HepG2 (cell line): ENCODE measurements around the gene DOCK4. TPM values are rescaled to one million over a fixed set of nuclear protein-coding genes. Genes with fewer than 3 reads are reported as not detected.

ENCODE experiments used
- CC2D1A ChIP-seq: sonication (generic); formaldehyde crosslinking; IDR thresholded peaks from 2 replicates; pipeline ENCODE4 v1.8.1; 2023; ENCODE audit warnings: mild to moderate bottlenecking, missing genetic modification reagents
- ESRRA ChIP-seq: sonication (generic); formaldehyde crosslinking; IDR thresholded peaks from 2 replicates; pipeline ENCODE4 v1.5.1; 2020; ENCODE audit warnings: mild to moderate bottlenecking, low read depth, missing genetic modification reagents
- FUBP1 ChIP-seq: sonication (generic); formaldehyde crosslinking; IDR thresholded peaks from 2 replicates; pipeline ENCODE4 v1.5.1; 2020; ENCODE audit warnings: missing genetic modification reagents, mild to moderate bottlenecking, borderline replicate concordance
- HINFP ChIP-seq: sonication (generic); formaldehyde crosslinking; IDR thresholded peaks from 2 replicates; pipeline ENCODE4 v1.4.0; 2020; ENCODE audit warnings: low read depth, mild to moderate bottlenecking, missing genetic modification reagents
- MAFG ChIP-seq: sonication (generic); formaldehyde crosslinking; IDR thresholded peaks from 2 replicates; pipeline ENCODE4 v1.5.1; 2020; ENCODE audit warnings: mild to moderate bottlenecking, missing genetic modification reagents
- NCOA5 ChIP-seq: sonication (generic); formaldehyde crosslinking; IDR thresholded peaks from 2 replicates; pipeline ENCODE4 v1.4.0; 2020; ENCODE audit warnings: missing genetic modification reagents
- PAXIP1 ChIP-seq: sonication (generic); formaldehyde crosslinking; conservative IDR thresholded peaks from 2 replicates; pipeline ENCODE4 v1.4.0; 2020; ENCODE audit warnings: mild to moderate bottlenecking, missing genetic modification reagents, moderate library complexity
- POLR2AphosphoS5 ChIP-seq: IDR thresholded peaks from 2 replicates; pipeline ENCODE4 v1.6.1; 2012; ENCODE audit warnings: low read depth, low read length
- SPEN ChIP-seq: sonication (generic); formaldehyde crosslinking; IDR thresholded peaks from 2 replicates; pipeline ENCODE4 v1.5.1; 2020; ENCODE audit warnings: low read depth, mild to moderate bottlenecking, missing genetic modification reagents
- TAF15 ChIP-seq: fragments of 200-400 bp; formaldehyde crosslinking; IDR thresholded peaks from one replicate; pipeline ENCODE4 v1.6.1; 2018; ENCODE audit warnings: mild to moderate bottlenecking, low read depth, low read length; ENCODE audit not compliant: poor library complexity, severe bottlenecking
- ZFP41 ChIP-seq: sonication (generic); formaldehyde crosslinking; IDR thresholded peaks from 2 replicates; pipeline ENCODE4 v1.4.0; 2020; ENCODE audit warnings: mild to moderate bottlenecking, missing genetic modification reagents, borderline replicate concordance
- ZNF142 ChIP-seq: sonication (generic); formaldehyde crosslinking; IDR thresholded peaks from 2 replicates; pipeline ENCODE4 v1.4.0; 2020; ENCODE audit warnings: missing genetic modification reagents
- ZNF589 ChIP-seq: sonication (generic); formaldehyde crosslinking; conservative IDR thresholded peaks from 2 replicates; pipeline ENCODE4 v1.8.0; 2022; ENCODE audit warnings: mild to moderate bottlenecking, moderate library complexity, missing genetic modification reagents
- ZNF615 ChIP-seq: sonication (generic); formaldehyde crosslinking; IDR thresholded peaks from 2 replicates; pipeline ENCODE4 v1.5.0; 2020; ENCODE audit warnings: mild to moderate bottlenecking, missing genetic modification reagents, borderline replicate concordance
- ZNF616 ChIP-seq: sonication (generic); formaldehyde crosslinking; IDR thresholded peaks from 2 replicates; pipeline ENCODE4 v1.5.0; 2020; ENCODE audit warnings: low read depth, mild to moderate bottlenecking, missing genetic modification reagents
- ZNF713 ChIP-seq: sonication (generic); formaldehyde crosslinking; IDR thresholded peaks from 2 replicates; pipeline ENCODE4 v1.4.0; 2020; ENCODE audit warnings: mild to moderate bottlenecking, missing genetic modification reagents
- ZNF841 ChIP-seq: sonication (generic); formaldehyde crosslinking; IDR thresholded peaks from 2 replicates; pipeline ENCODE4 v1.8.1; 2023; ENCODE audit warnings: missing genetic modification reagents, borderline replicate concordance
- polyA plus RNA-seq, 8 experiments: library from polyadenylated mRNA; depleted of rRNA in 3 of 8; stranded (reverse) in 7 of 8; unstranded in 1 of 8; fragments of >200 nt; fragmentation: Illumina TruSeq in 4 of 8; extraction: Trizol in 4 of 8; gene quantifications; 2 replicates each; pipeline versions ENCODE4 v1.2.1 to v1.2.3, GENCODE V29; 2011 to 2016; ENCODE audit warnings: low read depth in 4 of 8, missing spikeins in 1 of 8, mixed read lengths in 1 of 8; ENCODE audit not compliant: insufficient read depth in 1 of 8
- total RNA-seq, 5 experiments: library from RNA; depleted of rRNA; stranded (reverse); fragments of >200 nt; fragmentation: Illumina TruSeq; extraction: Trizol; gene quantifications; 2 replicates each; pipeline ENCODE4 v1.2.3, GENCODE V29; 2016; ENCODE audit warnings: low read depth in 1 of 5

Gene DOCK4
- total and polyA plus RNA-seq, 2 of the 13 experiments (the other 11 are each of a cell fraction or from before 2014, with no cell fraction given): 13.5 to 17.4 TPM

GRCh38 chr7:112193915-112194502 lies 12.2 kb downstream of the DOCK4 start (continued):
- no peak for TF ChIP-seq ZNF142 (CRISPR knock-in tag)
- TF ChIP-seq MAFG (CRISPR knock-in tag): no peak
- no peak for TF ChIP-seq POLR2AphosphoS5
- TF ChIP-seq NCOA5 (CRISPR knock-in tag): no peak
- peak; percentile 69; the same call in 1 of the 2 replicates for TF ChIP-seq ESRRA
- TF ChIP-seq ZNF713: no peak
- no peak for TF ChIP-seq SPEN (CRISPR knock-in tag)
- TF ChIP-seq ZNF616 (CRISPR knock-in tag): no peak
- no peak for TF ChIP-seq ZNF615
- no peak for TF ChIP-seq FUBP1 (CRISPR knock-in tag)
- no peak for TF ChIP-seq CC2D1A (CRISPR knock-in tag)
- no peak for TF ChIP-seq HINFP
- TF ChIP-seq TAF15: no peak
- no peak for TF ChIP-seq ZNF589 (CRISPR knock-in tag)
- no peak for TF ChIP-seq ZNF841 (CRISPR knock-in tag)
- no peak for TF ChIP-seq ZFP41 (CRISPR knock-in tag)
- TF ChIP-seq PAXIP1 (CRISPR knock-in tag): peak; percentile 94
